Prostate gland (tissue), 2 donors: ENCODE measurements around the gene CDC42BPB. TPM values are rescaled to one million over a fixed set of nuclear protein-coding genes. Genes with fewer than 3 reads are reported as not detected.

ENCODE experiments used
- DNase-seq: peaks from one replicate; pipeline ENCODE4 v3.0.0-alpha.2; 2019; ENCODE audit warnings: low spot score
- H3K27ac ChIP-seq, 2 donors: fragments of 200-600 bp; sonication (generic); 2 replicates each; pipeline ENCODE4 v1.5.1; 2017 to 2019
- H3K27me3 ChIP-seq: fragments of 200-600 bp; sonication (generic); replicated peaks from 2 replicates; pipeline ENCODE4 v1.5.1; 2019; ENCODE audit not compliant: insufficient read depth
- H3K36me3 ChIP-seq, 2 donors: fragments of 200-600 bp; sonication (generic); 1 replicate in 1 of 2; 2 replicates in 1 of 2; pipeline versions ENCODE4 v1.5.1 to v1.8.1; 2017 to 2019
- H3K4me1 ChIP-seq: fragments of 200-600 bp; sonication (generic); replicated peaks from 2 replicates; pipeline ENCODE4 v1.5.1; 2019
- H3K4me3 ChIP-seq, 2 donors: fragments of 200-600 bp; sonication (generic); 2 replicates each; pipeline ENCODE4 v1.5.1; 2017 to 2019
- H3K9me3 ChIP-seq: fragments of 200-600 bp; sonication (generic); 2 replicates; pipeline ENCODE4 v1.5.1; 2017
- POLR2A ChIP-seq: fragments of 450-650 bp; IDR thresholded peaks from one replicate; pipeline ENCODE4 v1.6.1; 2016; ENCODE audit warnings: antibody characterized with exemption, mild to moderate bottlenecking
- POLR2AphosphoS5 ChIP-seq: sonication (generic); formaldehyde crosslinking; IDR thresholded peaks from one replicate; pipeline ENCODE4 v1.6.1; 2017; ENCODE audit warnings: antibody characterized with exemption
- WGBS: methylation state at CpG from one replicate; pipeline ENCODE4 v1.1.5; 2018; 5-methylcytosine and 5-hydroxymethylcytosine counted together
- intact Hi-C: fragments of 100-400 bp; cut with DNase I; formaldehyde crosslinking; loops from one replicate; pipeline ENCODE4 v1.14.2; 2022
- total RNA-seq, 2 donors: library from RNA; depleted of rRNA; stranded (reverse); fragments of >200 nt; gene quantifications; one replicate each; pipeline ENCODE4 v1.1.0, GENCODE V29; 2016
- TF ChIP-seq, protein P1 (sequence below), 4 experiments: fragments of 200-600 bp in 2 of 4; fragments of 450-650 bp in 2 of 4; sonication (generic) in 2 of 4; IDR thresholded peaks; 1 replicate in 3 of 4; 2 replicates in 1 of 4; pipeline ENCODE4 v1.5.1; 2016 to 2019; ENCODE audit warnings: antibody characterized with exemption in 4 of 4, mild to moderate bottlenecking in 2 of 4, moderate library complexity in 2 of 4

The CDC42BPB gene
- total RNA-seq, 2 donors from 2014 or later, result 78.9 to 172 TPM

GRCh38 chr14:103045371-103045869, 11.9 kb downstream of the CDC42BPB start:
- Histone ChIP-seq H3K9me3 (no peaks in the 10 kb centered on the region), H3K4me3 (no peak overlapping the region), H3K4me1 (no peaks in the 10 kb centered on the region), H3K36me3 (no peaks in the 10 kb centered on the region), H3K27me3 (no peaks in the 10 kb centered on the region), H3K27ac (no peak overlapping the region)
- WGBS, result 44% methylated on average over 15 of the region's 15 CpGs
- intact Hi-C loops, result no loop called here
- TF ChIP-seq POLR2A, result no peak
- TF ChIP-seq, protein P1, sequence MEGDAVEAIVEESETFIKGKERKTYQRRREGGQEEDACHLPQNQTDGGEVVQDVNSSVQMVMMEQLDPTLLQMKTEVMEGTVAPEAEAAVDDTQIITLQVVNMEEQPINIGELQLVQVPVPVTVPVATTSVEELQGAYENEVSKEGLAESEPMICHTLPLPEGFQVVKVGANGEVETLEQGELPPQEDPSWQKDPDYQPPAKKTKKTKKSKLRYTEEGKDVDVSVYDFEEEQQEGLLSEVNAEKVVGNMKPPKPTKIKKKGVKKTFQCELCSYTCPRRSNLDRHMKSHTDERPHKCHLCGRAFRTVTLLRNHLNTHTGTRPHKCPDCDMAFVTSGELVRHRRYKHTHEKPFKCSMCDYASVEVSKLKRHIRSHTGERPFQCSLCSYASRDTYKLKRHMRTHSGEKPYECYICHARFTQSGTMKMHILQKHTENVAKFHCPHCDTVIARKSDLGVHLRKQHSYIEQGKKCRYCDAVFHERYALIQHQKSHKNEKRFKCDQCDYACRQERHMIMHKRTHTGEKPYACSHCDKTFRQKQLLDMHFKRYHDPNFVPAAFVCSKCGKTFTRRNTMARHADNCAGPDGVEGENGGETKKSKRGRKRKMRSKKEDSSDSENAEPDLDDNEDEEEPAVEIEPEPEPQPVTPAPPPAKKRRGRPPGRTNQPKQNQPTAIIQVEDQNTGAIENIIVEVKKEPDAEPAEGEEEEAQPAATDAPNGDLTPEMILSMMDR (IDR thresholded peaks at IDR 0.05), result no peak
- no peak for TF ChIP-seq POLR2AphosphoS5
- no peak for DNase-seq

DNA sequence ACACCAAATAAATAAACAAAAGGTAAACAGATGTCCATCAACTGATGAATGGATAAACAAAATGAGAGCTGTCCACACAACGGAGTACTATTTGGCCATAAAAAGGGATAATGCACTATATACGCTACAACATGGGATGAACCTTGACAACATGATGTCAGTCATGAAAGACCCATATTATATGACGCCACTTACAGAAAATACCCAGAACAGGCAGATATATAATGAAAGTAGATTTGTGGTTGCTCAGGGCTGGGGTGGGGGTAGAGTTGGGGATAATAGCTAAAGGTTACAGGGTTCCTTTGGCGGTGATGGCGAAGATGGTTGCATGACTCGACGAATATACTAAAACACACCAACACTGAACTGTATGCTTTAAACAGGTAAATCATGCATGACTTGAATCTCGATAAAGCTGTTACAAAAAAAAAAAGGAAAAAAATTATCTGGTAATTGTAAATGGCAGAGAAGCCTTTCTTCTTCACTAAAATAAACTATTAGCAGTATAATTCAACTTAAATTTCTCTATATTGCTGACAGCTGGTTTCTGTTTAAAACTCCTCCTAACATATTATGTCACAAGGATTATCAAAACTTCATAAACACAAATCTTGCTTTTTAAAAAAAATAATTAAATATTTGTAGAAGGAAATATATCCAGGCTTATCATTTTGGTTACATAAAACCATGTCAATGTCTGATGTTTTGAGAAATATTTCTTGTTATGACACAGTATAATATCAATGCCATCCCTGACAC, 13.9 kb downstream of the CDC42BPB start:
- Histone ChIP-seq H3K4me1 (no peaks in the 10 kb centered on the region), H3K27ac (no peak overlapping the region), H3K9me3 (no peaks in the 10 kb centered on the region), H3K4me3 (no peak overlapping the region), H3K36me3 (no peaks in the 10 kb centered on the region), H3K27me3 (no peaks in the 10 kb centered on the region)
- DNase-seq, result no peak
- WGBS, result 92% methylated on average over 8 of the region's 8 CpGs
- TF ChIP-seq POLR2AphosphoS5, result no peak
- TF ChIP-seq POLR2A, result no peak
- TF ChIP-seq, protein P1 (IDR thresholded peaks at IDR 0.05), result no peak
- intact Hi-C loops, result no loop called here

- Histone ChIP-seq H3K9me3 (no peaks in the 10 kb centered on the region), H3K27me3 (no peaks in the 10 kb centered on the region), H3K4me1 (no peaks in the 10 kb centered on the region), H3K4me3 (no peak overlapping the region), H3K36me3 (no peaks in the 10 kb centered on the region), H3K27ac (no peak overlapping the region)
- intact Hi-C loops, result no loop called here
- WGBS, result 97% methylated on average over 20 of the region's 20 CpGs
- DNase-seq, result no peak
- TF ChIP-seq, protein P1 (IDR thresholded peaks at IDR 0.05), result no peak
- TF ChIP-seq POLR2A (no peak), POLR2AphosphoS5 (no peak)
Observed at GRCh38 chr14:103041464-103041863, 15.9 kb downstream of the CDC42BPB start.

DNA sequence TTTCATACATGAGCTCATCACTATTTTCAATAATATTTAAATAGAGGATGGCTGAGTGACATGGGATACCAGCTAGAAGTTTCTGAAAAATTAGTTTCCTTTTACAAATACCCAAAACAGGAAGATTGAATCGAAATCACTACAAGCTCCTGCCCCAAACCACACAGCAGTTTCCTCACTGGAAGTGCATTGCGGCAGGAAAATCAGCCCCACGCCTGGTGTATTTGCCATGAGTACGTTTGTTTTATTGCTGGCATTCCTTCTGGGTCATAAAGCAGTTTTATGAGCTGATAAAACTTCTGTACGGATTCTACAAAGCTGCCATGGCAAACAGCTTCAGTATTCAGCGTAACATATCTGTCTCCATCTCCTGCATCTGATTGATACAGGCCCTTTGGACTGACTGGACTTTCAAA, 23.7 kb downstream of the CDC42BPB start:
- peak; percentile 76 for DNase-seq
- WGBS, result 12% methylated on average over 6 of the region's 6 CpGs
- no peaks in the 10 kb centered on the region for H3K9me3 ChIP-seq
- TF ChIP-seq POLR2AphosphoS5 (peak; percentile 93), POLR2A (no peak)
- TF ChIP-seq, protein P1 (IDR thresholded peaks at IDR 0.05), result peak in 1 of 4 experiments; percentile 6
- H3K36me3 ChIP-seq, result no peaks in the 10 kb centered on the region
- intact Hi-C loops, result no loop called here
- no peak overlapping the region for H3K27ac ChIP-seq
- no peaks in the 10 kb centered on the region for H3K27me3 ChIP-seq
- no peak overlapping the region for H3K4me3 ChIP-seq
- H3K4me1 ChIP-seq, result peaks cover 17% of the 10 kb centered on the region

DNA sequence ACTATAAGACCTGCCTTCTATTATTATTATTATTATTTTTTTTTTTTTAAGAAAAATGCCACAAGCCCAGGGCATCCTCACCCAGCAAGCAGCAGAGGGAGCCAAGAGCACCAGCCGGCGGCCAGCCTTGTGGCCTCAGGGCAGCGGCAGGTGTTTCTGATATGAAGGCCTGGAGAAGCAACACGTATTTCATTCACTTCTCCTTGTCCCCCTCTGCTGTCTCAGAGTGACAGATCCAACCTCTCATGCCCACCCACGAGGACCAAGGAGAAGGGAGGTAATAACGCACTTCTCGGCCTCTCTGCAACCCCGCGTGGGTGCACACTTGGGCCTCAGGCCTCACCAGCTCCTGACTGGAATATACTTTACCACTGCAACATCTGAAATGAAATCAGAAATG, 25.4 kb downstream of the CDC42BPB start:
- intact Hi-C loops, result no loop called here
- Histone ChIP-seq H3K27ac (peak overlapping the region; percentile 0 to 25), H3K4me1 (peaks cover 21% of the 10 kb centered on the region), H3K27me3 (no peaks in the 10 kb centered on the region), H3K4me3 (no peak overlapping the region), H3K36me3 (no peaks in the 10 kb centered on the region), H3K9me3 (no peaks in the 10 kb centered on the region)
- 90% methylated on average over 9 of the region's 9 CpGs for WGBS
- no peak for TF ChIP-seq POLR2A
- TF ChIP-seq, protein P1 (IDR thresholded peaks at IDR 0.05), result no peak
- TF ChIP-seq POLR2AphosphoS5, result no peak
- DNase-seq, result no peak
